Breast epithelium (tissue), 4 donors: Measurements from ENCODE around the gene RAVER2. TPM values are rescaled to one million over a fixed set of nuclear protein-coding genes. Genes with fewer than 3 reads are reported as not detected.

Experiments
- DNase-seq, 2 donors: peaks; one replicate each; pipeline ENCODE4 v3.0.0-alpha.2; 2019; ENCODE audit warnings: low spot score in 2 of 2
- H3K27ac ChIP-seq, 2 donors: fragments of 200-600 bp; sonication (generic) in 1 of 2; one replicate each; pipeline ENCODE4 v1.5.1; 2016 to 2019; ENCODE audit warnings: mild to moderate bottlenecking in 1 of 2
- H3K27me3 ChIP-seq, 2 donors: fragments of 200-600 bp; sonication (generic) in 1 of 2; one replicate each; pipeline versions ENCODE4 v1.5.1 to v1.6.0; 2017 to 2019; ENCODE audit warnings: control low read depth in 1 of 2, mild to moderate bottlenecking in 1 of 2
- H3K36me3 ChIP-seq: fragments of 200-600 bp; one replicate; pipeline ENCODE4 v1.5.1; 2019
- H3K4me1 ChIP-seq, 2 donors: fragments of 200-600 bp; sonication (generic); one replicate each; pipeline ENCODE4 v1.5.1; 2016 to 2019; ENCODE audit warnings: control low read depth in 1 of 2
- H3K4me3 ChIP-seq, 3 donors: fragments of 200-600 bp; sonication (generic); 1 replicate in 2 of 3; 2 replicates in 1 of 3; pipeline ENCODE4 v1.5.1; 2016 to 2019; ENCODE audit warnings: mild to moderate bottlenecking in 3 of 3, moderate library complexity in 2 of 3
- H3K9me3 ChIP-seq, 2 donors: fragments of 200-600 bp; sonication (generic) in 1 of 2; one replicate each; pipeline ENCODE4 v1.5.1; 2016 to 2019; ENCODE audit warnings: control low read depth in 1 of 2
- POLR2A ChIP-seq: fragments of 450-650 bp; IDR thresholded peaks from one replicate; pipeline ENCODE4 v1.6.1; 2016; ENCODE audit warnings: antibody characterized with exemption, mild to moderate bottlenecking, moderate library complexity
- POLR2AphosphoS5 ChIP-seq, 3 donors: sonication (generic); formaldehyde crosslinking; IDR thresholded peaks; one replicate each; pipeline ENCODE4 v1.6.1; 2017; ENCODE audit warnings: antibody characterized with exemption in 3 of 3
- intact Hi-C: fragments of 100-400 bp; cut with DNase I; formaldehyde crosslinking; loops from one replicate; pipeline ENCODE4 v1.15.1; 2023; ENCODE audit warnings: low total_unique reads
- total RNA-seq, 3 donors: library from RNA; depleted of rRNA; stranded (reverse); fragments of >200 nt; gene quantifications; one replicate each; pipeline ENCODE4 v1.1.0, GENCODE V29; 2016
- TF ChIP-seq, protein P1 (sequence below), 3 donors: fragments of 450-650 bp; IDR thresholded peaks; one replicate each; pipeline ENCODE4 v1.5.1; 2016 to 2017; ENCODE audit warnings: antibody characterized with exemption in 3 of 3, mild to moderate bottlenecking in 3 of 3, moderate library complexity in 3 of 3

Gene RAVER2
- total RNA-seq, 3 donors from 2014 or later = 6.6 to 21.1 (median 17.0) TPM

- no peaks in the 10 kb centered on the region for H3K9me3 ChIP-seq
- H3K27ac ChIP-seq = no peak overlapping the region
- no peaks in the 10 kb centered on the region for H3K4me1 ChIP-seq
- no peaks in the 10 kb centered on the region for H3K27me3 ChIP-seq
- no peak overlapping the region for H3K4me3 ChIP-seq
- intact Hi-C loops = no loop called here
- no peak for TF ChIP-seq POLR2AphosphoS5 (IDR thresholded peaks at IDR 0.05)
- H3K36me3 ChIP-seq = no peaks in the 10 kb centered on the region
- DNase-seq = no peak
Measured at GRCh38 chr1:64877598-64877997, 132.7 kb downstream of the RAVER2 start.

DNA sequence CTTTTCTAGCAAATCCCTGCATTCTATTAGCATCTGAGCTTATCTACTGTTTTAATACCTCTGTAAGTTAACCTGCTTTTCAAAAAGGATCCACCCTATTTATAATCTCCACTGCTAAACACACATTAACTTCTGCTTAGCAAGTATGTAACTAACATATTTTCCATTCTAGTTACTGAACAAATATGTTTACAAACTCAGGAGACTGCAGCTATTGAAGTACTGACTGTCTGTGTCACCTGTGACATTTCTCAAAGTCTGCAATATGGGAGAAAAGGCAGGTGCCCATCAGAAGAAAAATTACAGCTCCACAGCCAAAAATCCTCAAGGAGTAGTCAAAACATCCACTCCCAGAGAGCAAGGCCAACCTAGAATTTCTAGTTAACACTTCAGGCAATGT, 133.2 kb downstream of the RAVER2 start:
- TF ChIP-seq POLR2A (no peak), POLR2AphosphoS5 (IDR thresholded peaks at IDR 0.05) (no peak)
- TF ChIP-seq, protein P1, sequence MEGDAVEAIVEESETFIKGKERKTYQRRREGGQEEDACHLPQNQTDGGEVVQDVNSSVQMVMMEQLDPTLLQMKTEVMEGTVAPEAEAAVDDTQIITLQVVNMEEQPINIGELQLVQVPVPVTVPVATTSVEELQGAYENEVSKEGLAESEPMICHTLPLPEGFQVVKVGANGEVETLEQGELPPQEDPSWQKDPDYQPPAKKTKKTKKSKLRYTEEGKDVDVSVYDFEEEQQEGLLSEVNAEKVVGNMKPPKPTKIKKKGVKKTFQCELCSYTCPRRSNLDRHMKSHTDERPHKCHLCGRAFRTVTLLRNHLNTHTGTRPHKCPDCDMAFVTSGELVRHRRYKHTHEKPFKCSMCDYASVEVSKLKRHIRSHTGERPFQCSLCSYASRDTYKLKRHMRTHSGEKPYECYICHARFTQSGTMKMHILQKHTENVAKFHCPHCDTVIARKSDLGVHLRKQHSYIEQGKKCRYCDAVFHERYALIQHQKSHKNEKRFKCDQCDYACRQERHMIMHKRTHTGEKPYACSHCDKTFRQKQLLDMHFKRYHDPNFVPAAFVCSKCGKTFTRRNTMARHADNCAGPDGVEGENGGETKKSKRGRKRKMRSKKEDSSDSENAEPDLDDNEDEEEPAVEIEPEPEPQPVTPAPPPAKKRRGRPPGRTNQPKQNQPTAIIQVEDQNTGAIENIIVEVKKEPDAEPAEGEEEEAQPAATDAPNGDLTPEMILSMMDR (IDR thresholded peaks at IDR 0.05) = no peak
- no peak overlapping the region for H3K4me3 ChIP-seq
- intact Hi-C loops = no loop called here
- no peaks in the 10 kb centered on the region for H3K9me3 ChIP-seq
- no peaks in the 10 kb centered on the region for H3K4me1 ChIP-seq
- H3K36me3 ChIP-seq = no peaks in the 10 kb centered on the region
- no peak overlapping the region for H3K27ac ChIP-seq
- H3K27me3 ChIP-seq = no peaks in the 10 kb centered on the region
- DNase-seq = no peak

GRCh38 chr1:64878931-64879611, 134.2 kb downstream of the RAVER2 start:
- Histone ChIP-seq H3K4me1 (no peaks in the 10 kb centered on the region), H3K4me3 (no peak overlapping the region), H3K27me3 (no peaks in the 10 kb centered on the region), H3K27ac (peak overlapping the region in 1 of 2 donors; percentile 4), H3K36me3 (peaks cover 3% of the 10 kb centered on the region), H3K9me3 (no peaks in the 10 kb centered on the region)
- no peak for DNase-seq
- intact Hi-C loops = no loop called here
- TF ChIP-seq, protein P1 (IDR thresholded peaks at IDR 0.05) = no peak
- no peak for TF ChIP-seq POLR2AphosphoS5 (IDR thresholded peaks at IDR 0.05)

DNA sequence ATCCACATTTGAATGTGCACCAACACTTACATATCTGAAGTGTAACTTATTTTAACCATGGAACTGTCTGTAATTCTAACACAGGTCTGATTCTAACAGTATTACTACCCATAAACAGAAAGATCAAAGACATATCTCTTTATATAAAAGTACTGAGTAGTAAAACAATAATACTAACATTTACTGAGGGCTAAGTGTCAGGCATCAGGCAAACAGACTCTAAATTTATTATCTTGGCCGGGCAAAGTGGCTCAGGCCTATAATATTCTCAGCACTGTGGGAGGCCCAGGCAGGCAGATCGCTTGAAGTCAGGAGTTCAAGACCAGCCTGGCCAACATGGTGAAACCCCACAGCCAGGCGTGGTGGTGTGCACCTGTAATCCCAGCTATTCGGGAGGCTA, 135.6 kb downstream of the RAVER2 start:
- intact Hi-C loops = no loop called here

DNA sequence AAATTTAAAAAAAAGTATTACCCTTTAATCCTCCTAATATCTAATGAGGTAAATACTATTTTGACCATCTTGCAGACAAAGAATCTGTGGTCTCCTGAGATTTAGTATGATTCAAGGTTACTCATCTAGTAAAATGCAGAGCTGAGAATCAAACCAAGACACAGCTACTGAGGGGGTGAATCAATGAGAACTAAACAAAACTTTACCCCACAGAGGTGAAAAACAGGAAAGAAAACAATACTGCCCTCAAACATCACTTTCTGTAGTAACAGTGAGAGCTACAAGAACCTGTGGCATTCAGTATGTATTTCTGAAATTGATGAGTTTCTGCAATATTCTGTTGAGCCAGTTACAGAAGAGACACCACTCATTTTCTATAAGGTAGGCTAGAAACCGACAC, 136.4 kb downstream of the RAVER2 start:
- DNase-seq = no peak
- no peaks in the 10 kb centered on the region for H3K4me1 ChIP-seq
- no peaks in the 10 kb centered on the region for H3K27me3 ChIP-seq
- intact Hi-C loops = no loop called here
- H3K36me3 ChIP-seq = peaks cover 3% of the 10 kb centered on the region
- H3K27ac ChIP-seq = no peak overlapping the region
- no peak overlapping the region for H3K4me3 ChIP-seq
- TF ChIP-seq, protein P1 (IDR thresholded peaks at IDR 0.05) = no peak
- no peaks in the 10 kb centered on the region for H3K9me3 ChIP-seq

More for the DNA sequence above, 135.6 kb downstream of the RAVER2 start:
- no peak for DNase-seq
- TF ChIP-seq, protein P1 (IDR thresholded peaks at IDR 0.05) = no peak
- TF ChIP-seq POLR2AphosphoS5 (IDR thresholded peaks at IDR 0.05) (no peak), POLR2A (no peak)
- Histone ChIP-seq H3K36me3 (peaks cover 3% of the 10 kb centered on the region), H3K9me3 (no peaks in the 10 kb centered on the region), H3K27me3 (no peaks in the 10 kb centered on the region), H3K27ac (no peak overlapping the region), H3K4me3 (no peak overlapping the region), H3K4me1 (no peaks in the 10 kb centered on the region)

Other genes starting within 250 kb of the RAVER2 start
- gene JAK1, start 221.5 kb downstream of the RAVER2 start, total RNA-seq = 100 to 1,000 TPM; 179 to 258 (median 196) TPM